A549 (cell line): ENCODE data around the gene TRAPPC5.

ENCODE experiments used
- CEBPB ChIP-seq, 2 experiments: fragments of >200 bp in 1 of 2; sonication (Bioruptor Twin) in 1 of 2; formaldehyde crosslinking in 1 of 2; IDR thresholded peaks; 2 replicates each; pipeline ENCODE4 v1.6.1; 2012 to 2016
- CTCF ChIP-seq: fragments of >200 bp; sonication (Bioruptor Twin); formaldehyde crosslinking; IDR thresholded peaks from 3 replicates; pipeline ENCODE4 v1.5.1; 2016
- EP300 ChIP-seq, 2 experiments: fragments of >200 bp; sonication (Bioruptor Twin); formaldehyde crosslinking; IDR thresholded peaks; 2 replicates in 1 of 2; 3 replicates in 1 of 2; pipeline ENCODE4 v1.6.1; 2016 to 2017
- HOXA7 ChIP-seq: fragments of 250-450 bp; sonication (Bioruptor Pico); IDR thresholded peaks from 2 replicates; pipeline ENCODE4 v1.5.0; 2020; ENCODE audit warnings: mild to moderate bottlenecking, moderate library complexity
- MAX ChIP-seq: IDR thresholded peaks from 2 replicates; pipeline ENCODE4 v1.6.1; 2012
- POLR2A ChIP-seq: IDR thresholded peaks from 2 replicates; pipeline ENCODE4 v1.6.1; 2012; ENCODE audit warnings: mild to moderate bottlenecking, low read length
- RAD21 ChIP-seq, 2 experiments: fragments of >200 bp in 1 of 2; sonication (Bioruptor Twin) in 1 of 2; formaldehyde crosslinking in 1 of 2; IDR thresholded peaks in 1 of 2; conservative IDR thresholded peaks in 1 of 2; 2 replicates in 1 of 2; 3 replicates in 1 of 2; pipeline ENCODE4 v1.6.1; 2012 to 2018; ENCODE audit warnings: inconsistent platforms in 1 of 2
- RFX5 ChIP-seq: fragments of 450-650 bp; IDR thresholded peaks from 2 replicates; pipeline ENCODE4 v1.7.1; 2014; ENCODE audit warnings: antibody characterized with exemption, mild to moderate bottlenecking, moderate library complexity
- TF ChIP-seq, protein P1 (sequence below): IDR thresholded peaks from 2 replicates; pipeline ENCODE4 v1.6.1; 2012

DNA sequence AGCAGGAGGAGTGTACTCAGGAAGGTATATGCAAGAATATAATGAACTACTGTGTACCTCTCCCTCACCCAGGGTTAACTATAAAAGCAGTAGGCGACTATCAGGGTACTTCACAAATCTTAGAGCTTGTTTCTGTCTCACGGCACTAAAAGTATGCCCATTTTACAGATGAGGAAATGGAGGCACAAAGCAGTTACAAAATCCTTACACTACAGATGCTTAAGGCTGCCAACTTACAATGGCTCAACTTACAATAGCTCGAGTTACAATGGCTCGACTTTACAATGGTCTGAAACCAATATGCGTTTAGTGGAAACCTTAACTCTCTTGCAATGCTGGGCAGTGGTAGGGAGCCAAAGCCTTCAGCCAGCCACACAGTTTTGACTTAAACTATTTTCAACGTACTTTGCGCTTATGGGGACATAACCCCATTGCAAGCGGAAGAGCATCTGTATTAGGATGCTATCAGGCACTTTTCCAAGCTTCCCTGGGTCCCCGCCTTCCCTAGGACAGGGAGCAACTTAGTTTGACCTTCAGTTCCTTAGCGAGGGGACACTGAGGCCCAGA is 17.2 kb downstream of the TRAPPC5 start:
- TF ChIP-seq CTCF (no peak), HOXA7 (CRISPR knock-in tag) (no peak), POLR2A (no peak), CEBPB (IDR thresholded peaks at IDR 0.05) (no peak), EP300 (IDR thresholded peaks at IDR 0.05) (no peak), MAX (no peak), RFX5 (no peak), RAD21 (conservative IDR thresholded peaks at IDR 0.05 in 1 of 2, IDR thresholded peaks at IDR 0.05 in 1 of 2) (no peak)
- TF ChIP-seq, protein P1, sequence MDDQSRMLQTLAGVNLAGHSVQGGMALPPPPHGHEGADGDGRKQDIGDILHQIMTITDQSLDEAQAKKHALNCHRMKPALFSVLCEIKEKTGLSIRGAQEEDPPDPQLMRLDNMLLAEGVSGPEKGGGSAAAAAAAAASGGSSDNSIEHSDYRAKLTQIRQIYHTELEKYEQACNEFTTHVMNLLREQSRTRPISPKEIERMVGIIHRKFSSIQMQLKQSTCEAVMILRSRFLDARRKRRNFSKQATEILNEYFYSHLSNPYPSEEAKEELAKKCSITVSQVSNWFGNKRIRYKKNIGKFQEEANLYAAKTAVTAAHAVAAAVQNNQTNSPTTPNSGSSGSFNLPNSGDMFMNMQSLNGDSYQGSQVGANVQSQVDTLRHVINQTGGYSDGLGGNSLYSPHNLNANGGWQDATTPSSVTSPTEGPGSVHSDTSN, result no peak
